GM18499 (cell line): Measurements from ENCODE around the gene PRDM8.
A peak's percentile ranks its signal among the peaks of the same experiment; 100 is the strongest.

Experiments
- ATAC-seq: cut with Tn5 transposase; IDR thresholded peaks from one replicate; pipeline ENCODE4 v1.9.1; 2021; ENCODE audit warnings: moderate number of reproducible peaks; ENCODE audit not compliant: insufficient read depth, unreplicated experiment

The PRDM8 gene

GRCh38 chr4:80199004-80199560 lies 1.8 kb downstream of the PRDM8 start:
- no peak for ATAC-seq

DNA sequence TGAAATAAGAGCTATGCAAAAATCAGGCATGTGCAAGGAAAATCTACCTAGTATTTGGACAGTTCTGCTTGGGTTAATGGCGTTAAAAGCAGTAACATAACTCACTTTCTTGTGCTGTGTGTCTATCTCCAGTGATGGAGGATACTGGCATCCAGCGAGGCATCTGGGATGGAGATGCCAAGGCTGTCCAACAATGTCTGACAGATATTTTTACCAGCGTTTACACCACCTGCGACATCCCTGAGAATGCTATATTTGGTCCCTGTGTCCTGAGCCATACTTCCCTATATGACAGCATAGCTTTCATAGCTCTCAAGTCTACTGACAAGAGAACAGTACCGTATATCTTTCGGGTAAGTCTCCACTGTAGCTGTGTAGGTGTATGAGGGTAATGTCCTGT lies 2.6 kb downstream of the PRDM8 start:
- no peak for ATAC-seq

DNA sequence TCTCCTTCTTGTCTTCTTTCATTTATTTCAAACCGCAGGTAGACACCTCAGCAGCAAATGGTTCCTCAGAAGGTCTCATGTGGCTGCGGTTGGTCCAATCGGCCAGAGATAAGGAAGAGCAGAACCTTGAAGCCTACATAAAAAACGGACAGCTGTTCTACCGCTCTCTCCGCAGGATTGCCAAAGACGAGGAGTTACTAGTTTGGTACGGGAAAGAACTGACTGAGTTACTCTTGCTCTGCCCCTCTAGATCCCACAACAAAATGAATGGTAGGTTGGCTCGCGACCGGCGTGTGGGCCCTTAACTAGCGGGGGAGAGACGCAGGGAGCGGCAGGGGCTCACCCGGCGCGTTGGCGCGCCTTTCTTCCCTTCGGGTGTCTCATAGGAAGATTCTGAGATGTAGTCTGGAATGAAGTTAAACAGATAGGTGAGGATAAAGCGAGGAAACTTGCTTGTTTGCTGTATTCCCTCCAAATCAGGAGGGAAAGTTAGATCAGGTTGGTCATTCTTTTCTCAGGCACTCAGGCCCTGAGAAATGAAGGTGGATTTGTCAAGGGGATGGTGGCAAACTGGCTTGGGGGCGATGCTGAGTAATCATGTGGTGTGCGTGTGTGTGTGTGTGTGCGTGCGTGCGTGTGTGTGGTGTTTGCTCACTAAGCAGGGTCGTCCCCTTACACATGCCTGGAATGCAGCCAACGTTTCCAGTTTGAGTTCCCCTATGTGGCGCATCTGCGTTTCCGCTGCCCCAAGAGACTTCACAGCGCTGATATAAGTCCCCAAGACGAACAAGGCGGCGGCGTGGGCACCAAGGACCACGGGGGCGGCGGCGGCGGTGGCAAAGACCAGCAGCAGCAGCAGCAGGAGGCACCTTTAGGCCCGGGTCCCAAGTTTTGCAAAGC lies 4.2 kb downstream of the PRDM8 start:
- ATAC-seq = no peak

GRCh38 chr4:80202190-80202711 lies 4.9 kb downstream of the PRDM8 start:
- ATAC-seq = peak; percentile 50

GRCh38 chr4:80202741-80203553 lies 5.6 kb downstream of the PRDM8 start:
- ATAC-seq = peak; percentile 28

- no peak for ATAC-seq
Observed at GRCh38 chr4:80204433-80205011, 7.2 kb downstream of the PRDM8 start.

DNA sequence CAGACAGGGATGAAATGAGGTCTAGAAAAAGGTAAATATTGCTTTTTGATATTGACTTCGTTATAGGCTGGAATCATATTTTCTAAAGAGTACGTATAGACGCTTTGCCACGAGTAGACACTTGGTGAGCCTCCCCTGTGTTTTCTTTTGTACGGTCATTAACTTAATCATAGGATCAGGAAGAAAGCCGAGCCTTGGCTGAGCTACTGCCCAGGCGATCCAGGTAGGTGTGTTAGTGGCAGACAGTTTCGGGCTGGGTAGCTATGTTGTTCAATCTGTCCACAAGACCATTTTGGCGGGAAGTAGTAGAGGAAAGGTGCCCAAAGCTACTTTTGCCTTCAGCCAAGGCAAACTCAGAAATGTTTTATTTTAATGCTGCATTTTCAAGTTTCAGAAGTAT lies 8.8 kb downstream of the PRDM8 start:
- ATAC-seq = no peak

- no peak for ATAC-seq
Observed at GRCh38 chr4:80206521-80207171, 9.3 kb downstream of the PRDM8 start.

GRCh38 chr4:80207172-80207583 lies 9.9 kb downstream of the PRDM8 start:
- no peak for ATAC-seq

DNA sequence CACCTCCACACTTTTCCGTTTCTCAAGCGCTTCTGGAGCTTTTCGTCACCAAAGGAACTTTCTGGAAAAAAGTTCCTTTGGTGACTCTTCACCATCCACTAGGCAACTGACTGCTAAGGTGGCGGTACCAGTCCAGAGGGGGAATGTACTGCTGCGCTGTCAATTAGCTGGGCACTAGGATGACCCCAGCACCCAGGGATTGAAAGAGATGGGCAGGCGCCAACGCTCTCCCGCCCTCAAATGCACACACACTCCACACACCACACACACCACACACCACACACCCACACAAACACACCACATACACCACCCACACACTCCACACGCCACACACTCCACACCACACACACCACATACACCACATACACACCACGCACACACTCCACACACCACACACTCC lies 10.4 kb downstream of the PRDM8 start:
- ATAC-seq = no peak

GRCh38 chr4:80208610-80209339 lies 11.5 kb downstream of the PRDM8 start:
- no peak for ATAC-seq

DNA sequence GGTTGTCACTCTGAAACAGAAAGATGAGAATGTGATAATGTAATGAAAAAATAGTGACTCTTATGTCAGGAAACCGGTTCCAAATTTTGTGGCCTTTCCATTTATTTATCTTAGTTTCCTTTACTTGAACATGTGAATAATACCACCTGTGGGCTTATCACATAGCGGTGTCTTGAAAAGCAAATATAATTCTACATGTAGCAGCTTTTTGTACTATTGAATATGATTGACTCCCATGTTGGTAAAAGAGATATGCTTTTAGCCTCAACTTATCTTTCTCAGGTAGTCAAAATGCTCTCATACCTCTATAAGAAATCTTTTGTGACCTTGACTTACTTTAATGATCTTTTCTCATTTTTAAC lies 12.0 kb downstream of the PRDM8 start:
- no peak for ATAC-seq

GRCh38 chr4:80210549-80210948 lies 13.2 kb downstream of the PRDM8 start:
- ATAC-seq = no peak

GRCh38 chr4:80213117-80213815 lies 16.0 kb downstream of the PRDM8 start:
- ATAC-seq = no peak

GRCh38 chr4:80215449-80216052 lies 18.2 kb downstream of the PRDM8 start:
- ATAC-seq = peak; percentile 60

- no peak for ATAC-seq
Observed at GRCh38 chr4:80216100-80216761, 18.9 kb downstream of the PRDM8 start.

DNA sequence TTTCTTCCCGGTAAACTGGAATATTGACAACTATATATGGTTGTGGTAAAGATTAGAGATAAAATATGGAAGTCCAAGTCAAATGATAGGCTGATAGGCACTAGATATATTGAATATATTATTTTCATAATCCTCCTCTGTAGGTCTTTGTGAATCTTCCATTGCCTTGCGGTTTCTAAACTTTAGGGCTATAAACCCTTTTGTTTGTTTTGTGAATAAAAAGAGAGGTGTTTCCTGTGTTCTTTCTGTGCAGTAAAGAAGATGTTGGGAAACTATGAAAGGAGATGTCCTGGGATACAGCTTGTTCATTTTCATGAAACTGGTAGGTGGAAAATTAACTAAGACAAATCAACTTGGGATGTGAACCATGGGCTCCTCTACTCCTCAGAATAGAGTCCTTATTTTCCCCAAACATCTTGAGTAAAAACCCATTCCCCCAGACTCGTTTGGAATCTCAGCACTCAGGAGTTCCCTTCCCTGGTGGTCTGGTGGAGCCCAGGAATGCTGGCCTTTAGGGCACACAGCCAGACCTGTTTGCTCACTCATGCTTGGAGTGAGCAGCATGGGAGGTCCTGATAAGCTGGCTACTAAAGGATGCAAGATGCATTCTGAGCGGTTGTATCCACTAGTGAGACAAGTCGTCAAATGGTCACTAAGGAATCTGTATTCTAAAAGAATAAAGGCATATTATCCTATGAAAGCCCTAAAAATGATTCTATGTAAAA lies 22.2 kb downstream of the PRDM8 start:
- ATAC-seq = no peak
